GM18526 (cell line): ENCODE data around the gene POTEB.
"Not testable (repeated sequence)": the region's sequence is repeated elsewhere in the genome, so short reads cannot be mapped to it uniquely, and the experiment has no call there.

Source experiments
- POLR2A ChIP-seq: IDR thresholded peaks from 3 replicates; pipeline ENCODE4 v1.6.1; 2011; ENCODE audit not compliant: insufficient read length; ENCODE audit errors: extremely low read depth

The POTEB gene

GRCh38 chr15:21877635-21878034, at the start of gene POTEB:
TSS of gene POTEB (minus strand) at chr15:21877735. CDS start at chr15:21877246, 489 bp downstream.
- TF ChIP-seq POLR2A, result not testable (repeated sequence)
